H1 (cell line): ENCODE results near the gene NOL8. TPM values are rescaled to one million over a fixed set of nuclear protein-coding genes. Genes with fewer than 3 reads are reported as not detected.

Experiments
- CTCF ChIA-PET: fragments of 300-600 bp; sonication (Branson Sonifier 250); formaldehyde crosslinking; loops from one replicate; lab custom pipeline; 2021; ENCODE audit not compliant: partially characterized antibody; lab: Charles Lee
- POLR2A ChIA-PET: fragments of 300-600 bp; sonication (Branson Sonifier 250); formaldehyde crosslinking; loops from one replicate; lab custom pipeline; 2021; ENCODE audit warnings: inconsistent platforms; ENCODE audit not compliant: partially characterized antibody; lab: Charles Lee
- DNase-seq, 2 experiments: peaks; one replicate each; pipeline versions ENCODE4 v3.0.0 to v3.0.0-alpha.2; 2010 to 2022; ENCODE audit warnings: low spot score in 2 of 2, low read depth in 1 of 2, mixed read lengths in 1 of 2
- FAIRE-seq: peaks from 2 replicates; lab custom pipeline; 2011; peaks lifted over from hg19 to GRCh38; lab: Jason Lieb, UNC
- H2AFZ ChIP-seq: 2 replicates; pipeline ENCODE4 v1.8.1; 2012; ENCODE audit warnings: low read length, inconsistent platforms
- H2AK5ac ChIP-seq: 2 replicates; pipeline ENCODE4 v1.6.1; 2013; ENCODE audit warnings: low read depth, low read length
- H2BK120ac ChIP-seq: replicated peaks from 2 replicates; pipeline ENCODE3; 2013; ENCODE audit warnings: low read depth, low read length, inconsistent platforms
- H2BK12ac ChIP-seq: 2 replicates; pipeline ENCODE4 v1.6.1; 2013; ENCODE audit warnings: low read depth, low read length
- H2BK15ac ChIP-seq: 2 replicates; pipeline ENCODE4 v1.6.1; 2013; ENCODE audit warnings: low read length
- H2BK20ac ChIP-seq: 2 replicates; pipeline ENCODE4 v1.6.1; 2013; ENCODE audit warnings: low read length
- H2BK5ac ChIP-seq: 2 replicates; pipeline ENCODE4 v1.6.1; 2013; ENCODE audit warnings: low read depth, low read length
- H3K14ac ChIP-seq: 2 replicates; pipeline ENCODE4 v1.6.1; 2013; ENCODE audit warnings: inconsistent platforms; ENCODE audit not compliant: insufficient read length
- H3K18ac ChIP-seq: 2 replicates; pipeline ENCODE4 v1.6.1; 2013; ENCODE audit warnings: low read length; ENCODE audit errors: extremely low read depth
- H3K23ac ChIP-seq: 2 replicates; pipeline ENCODE4 v1.6.1; 2013; ENCODE audit warnings: inconsistent platforms; ENCODE audit not compliant: insufficient read length
- H3K23me2 ChIP-seq: 2 replicates; pipeline ENCODE4 v1.6.1; 2013; ENCODE audit warnings: low read depth, low read length
- H3K27ac ChIP-seq: 2 replicates; pipeline ENCODE4 v1.6.1; 2011; ENCODE audit warnings: low read depth, low read length, inconsistent platforms
- H3K27me3 ChIP-seq, 4 experiments: replicated peaks in 1 of 4; 1 replicate in 1 of 4; 2 replicates in 3 of 4; pipeline versions ENCODE4 v1.6.1 to v1.8.1; 2011 to 2013; ENCODE audit warnings: low read length in 3 of 4, mild to moderate bottlenecking in 3 of 4, inconsistent platforms in 2 of 4, mixed read lengths in 2 of 4, moderate library complexity in 1 of 4; ENCODE audit not compliant: control insufficient read depth in 3 of 4, insufficient read depth in 3 of 4; ENCODE audit errors: extremely low read depth in 1 of 4
- H3K36me3 ChIP-seq, 4 experiments: 2 replicates each; pipeline versions ENCODE4 v1.6.1 to v1.8.1; 2011 to 2013; ENCODE audit warnings: mild to moderate bottlenecking in 4 of 4, low read length in 3 of 4, moderate library complexity in 2 of 4, control low read depth in 1 of 4, inconsistent platforms in 1 of 4; ENCODE audit not compliant: insufficient read depth in 4 of 4, control insufficient read depth in 2 of 4
- H3K4ac ChIP-seq: replicated peaks from 2 replicates; pipeline ENCODE3; 2013; ENCODE audit warnings: low read length, low read depth, mixed read lengths, inconsistent platforms; ENCODE audit not compliant: insufficient read length
- H3K4me1 ChIP-seq, 4 experiments: replicated peaks in 1 of 4; 1 replicate in 1 of 4; 2 replicates in 3 of 4; pipeline versions ENCODE4 v1.6.1 to v1.8.1; 2011 to 2013; ENCODE audit warnings: low read length in 3 of 4, inconsistent platforms in 2 of 4, mixed read lengths in 1 of 4; ENCODE audit not compliant: insufficient read depth in 4 of 4, control insufficient read depth in 3 of 4
- H3K4me2 ChIP-seq, 2 experiments: 2 replicates each; pipeline versions ENCODE4 v1.6.1 to v1.8.1; 2011 to 2013; ENCODE audit warnings: low read depth in 2 of 2, low read length in 2 of 2, control low read depth in 1 of 2, inconsistent platforms in 1 of 2, mild to moderate bottlenecking in 1 of 2; ENCODE audit not compliant: insufficient read depth in 1 of 2
- H3K4me3 ChIP-seq, 4 experiments: fragments of 200-600, 300-600 bp in 1 of 4; sonication (generic), shearing (Covaris generic), sonication (Bioruptor Twin) in 1 of 4; 2 replicates each; pipeline versions ENCODE4 v1.5.1 to v1.8.1; 2011 to 2016; ENCODE audit warnings: low read length in 4 of 4, low read depth in 3 of 4, control low read depth in 2 of 4, inconsistent platforms in 2 of 4, mild to moderate bottlenecking in 2 of 4, mixed read lengths in 1 of 4, moderate library complexity in 1 of 4; ENCODE audit not compliant: insufficient read depth in 2 of 4; ENCODE audit errors: extremely low read depth in 1 of 4
- H3K56ac ChIP-seq: replicated peaks from 2 replicates; pipeline ENCODE3; 2013; ENCODE audit warnings: low read depth, mild to moderate bottlenecking, mixed read lengths, low read length, inconsistent platforms; ENCODE audit not compliant: insufficient read length
- H3K79me1 ChIP-seq: 2 replicates; pipeline ENCODE4 v1.6.1; 2013; ENCODE audit warnings: low read depth, low read length, control low read depth
- H3K79me2 ChIP-seq, 2 experiments: 2 replicates each; pipeline versions ENCODE4 v1.6.1 to v1.8.1; 2012 to 2013; ENCODE audit warnings: low read length in 2 of 2, mild to moderate bottlenecking in 2 of 2, inconsistent platforms in 1 of 2; ENCODE audit not compliant: insufficient read depth in 2 of 2, control insufficient read depth in 1 of 2
- H3K9ac ChIP-seq, 4 experiments: replicated peaks in 1 of 4; 1 replicate in 1 of 4; 2 replicates in 3 of 4; pipeline versions ENCODE4 v1.6.1 to v1.8.1; 2011 to 2013; ENCODE audit warnings: low read depth in 3 of 4, low read length in 3 of 4, control low read depth in 2 of 4, mild to moderate bottlenecking in 2 of 4, moderate library complexity in 2 of 4, inconsistent platforms in 1 of 4; ENCODE audit errors: extremely low read depth in 1 of 4
- H3K9me3 ChIP-seq, 2 experiments: 2 replicates each; pipeline versions ENCODE4 v1.6.1 to v1.8.1; 2012 to 2013; ENCODE audit warnings: mild to moderate bottlenecking in 2 of 2, moderate library complexity in 2 of 2, control low read depth in 1 of 2, inconsistent platforms in 1 of 2, low read depth in 1 of 2, low read length in 1 of 2, mixed read lengths in 1 of 2; ENCODE audit not compliant: insufficient read depth in 2 of 2
- H4K20me1 ChIP-seq, 2 experiments: replicated peaks in 1 of 2; 2 replicates each; pipeline versions ENCODE3 to v1.8.1; 2011 to 2013; ENCODE audit warnings: inconsistent platforms in 2 of 2, low read length in 2 of 2, mild to moderate bottlenecking in 1 of 2; ENCODE audit not compliant: insufficient read depth in 2 of 2, control insufficient read depth in 1 of 2
- H4K5ac ChIP-seq: 2 replicates; pipeline ENCODE4 v1.6.1; 2013; ENCODE audit warnings: low read length, low read depth, mixed read lengths, inconsistent platforms; ENCODE audit not compliant: insufficient read length
- H4K8ac ChIP-seq: 2 replicates; pipeline ENCODE4 v1.8.0; 2013; ENCODE audit warnings: mild to moderate bottlenecking, moderate library complexity, low read length, inconsistent platforms; ENCODE audit not compliant: insufficient read depth; ENCODE audit errors: extremely low read depth
- H4K91ac ChIP-seq: replicated peaks from 2 replicates; pipeline ENCODE3; 2013; ENCODE audit warnings: low read length, mixed read lengths, inconsistent platforms; ENCODE audit not compliant: insufficient read length
- CHD1 ChIP-seq: IDR thresholded peaks from 2 replicates; pipeline ENCODE4 v1.6.1; 2012; ENCODE audit warnings: low read depth, low read length, improper control_type of control experiment
- EP300 ChIP-seq, 2 experiments: IDR thresholded peaks; 1 replicate in 1 of 2; 2 replicates in 1 of 2; pipeline ENCODE4 v1.6.1; 2011 to 2012; ENCODE audit warnings: low read depth in 2 of 2, low read length in 2 of 2, mild to moderate bottlenecking in 2 of 2, borderline replicate concordance in 1 of 2, inconsistent platforms in 1 of 2, moderate library complexity in 1 of 2
- GTF2F1 ChIP-seq: IDR thresholded peaks from 2 replicates; pipeline ENCODE4 v1.6.1; 2012; ENCODE audit warnings: low read depth, low read length, improper control_type of control experiment, borderline replicate concordance
- POLR2A ChIP-seq, 2 experiments: IDR thresholded peaks; 1 replicate in 1 of 2; 2 replicates in 1 of 2; pipeline ENCODE4 v1.6.1; 2011; ENCODE audit warnings: low read depth in 2 of 2, low read length in 2 of 2, mild to moderate bottlenecking in 2 of 2; ENCODE audit errors: control extremely low read depth in 1 of 2
- SP2 ChIP-seq: IDR thresholded peaks from 2 replicates; pipeline ENCODE4 v1.6.1; 2012; ENCODE audit warnings: mild to moderate bottlenecking, low read length, inconsistent platforms
- TAF7 ChIP-seq: optimal IDR thresholded peaks from 2 replicates; pipeline ENCODE3; 2011; ENCODE audit warnings: low read depth, mild to moderate bottlenecking, inconsistent platforms, low read length, moderate library complexity, borderline replicate concordance
- WGBS, 2 experiments: shearing (Covaris generic) in 1 of 2; methylation state at CpG; one replicate each; pipeline versions ENCODE4 v1.1.6 to v1.1.7; 2013 to 2015; ENCODE audit warnings: low lambda C conversion rate in 2 of 2, mixed read lengths in 2 of 2, inconsistent platforms in 1 of 2, low coverage in 1 of 2, missing lambda C conversion rate in 1 of 2; ENCODE audit not compliant: insufficient replicate concordance in 2 of 2, insufficient coverage in 1 of 2, insufficient read length in 1 of 2; ENCODE audit errors: extremely low coverage in 1 of 2, missing lambda C conversion rate in 1 of 2; 5-methylcytosine and 5-hydroxymethylcytosine counted together
- long read RNA-seq, 2 experiments: library from RNA in 1 of 2; library from capped mRNA in 1 of 2; stranded (forward); transcript quantifications; one replicate each; pipeline ENCODE4 v2.0.0, GENCODE V29; 2021; ENCODE audit warnings: inconsistent platforms in 1 of 2
- polyA minus RNA-seq, 3 experiments: library from RNA; depleted of rRNA, polyadenylated mRNA; stranded (reverse); fragments of >200 nt; gene quantifications; 1 replicate in 2 of 3; 2 replicates in 1 of 3; pipeline ENCODE4 v1.2.3, GENCODE V29; 2011
- polyA plus RNA-seq, 7 experiments: library from polyadenylated mRNA; depleted of rRNA in 3 of 7; stranded (reverse) in 5 of 7; unstranded in 2 of 7; fragments of >200 nt in 5 of 7; fragments of 200-250 nt in 2 of 7; gene quantifications; 1 replicate in 5 of 7; 2 replicates in 1 of 7; 4 replicates in 1 of 7; pipeline versions ENCODE4 v1.2.1 to v1.2.3, GENCODE V29; 2011 to 2013; ENCODE audit warnings: missing spikeins in 2 of 7, mixed read lengths in 2 of 7
- total RNA-seq: library from RNA; stranded (reverse); fragmentation: NEBNext Ultra II Directional; extraction: Animal tissue kit (Norgen Biotek cat#: 25700); gene quantifications from 2 replicates; pipeline ENCODE4 v1.2.1, GENCODE V29; 2021
- TF ChIP-seq, protein P1 (sequence below): IDR thresholded peaks from 2 replicates; pipeline ENCODE4 v1.6.1; 2012; ENCODE audit warnings: inconsistent platforms

NOL8 gene
- 30.4 and 31.8 TPM in 2 replicates for total RNA-seq
- 3.0 and 6.2 TPM in 2 replicates for polyA plus RNA-seq (2011; rRNA removed)
- 12.0 TPM for polyA plus RNA-seq (2011; cell fraction: cytosol; rRNA removed)
- 11.6 TPM for polyA plus RNA-seq (2011; cell fraction: nucleus; rRNA removed)
- 13.3 to 23.8 TPM (median 18.7 TPM) in 4 replicates for polyA plus RNA-seq (2012, experiment 1 of 2)
- polyA plus RNA-seq (2012, experiment 2 of 2): 2.4 TPM
- polyA plus RNA-seq (2013, experiment 1 of 2): 41.4 TPM
- polyA plus RNA-seq (2013, experiment 2 of 2): 38.5 TPM
- 25.7 and 29.1 TPM in 2 replicates for polyA minus RNA-seq (2011; rRNA and poly(A)+ RNA removed)
- 13.4 TPM for polyA minus RNA-seq (2011; cell fraction: cytosol; rRNA and poly(A)+ RNA removed)
- 55.1 TPM for polyA minus RNA-seq (2011; cell fraction: nucleus; rRNA and poly(A)+ RNA removed)
- long read RNA-seq, experiment 1, full-length matches to known transcripts: 1 of 9 reads
- long read RNA-seq, experiment 1, partial matches to known transcripts: 6 of 9 reads
- long read RNA-seq, experiment 1, other reads (novel, unspliced or antisense): 2 of 9 reads
- long read RNA-seq, experiment 2, full-length matches to known transcripts: 2 of 20 reads
- long read RNA-seq, experiment 2, partial matches to known transcripts: 14 of 20 reads
- long read RNA-seq, experiment 2, other reads (novel, unspliced or antisense): 4 of 20 reads

DNA sequence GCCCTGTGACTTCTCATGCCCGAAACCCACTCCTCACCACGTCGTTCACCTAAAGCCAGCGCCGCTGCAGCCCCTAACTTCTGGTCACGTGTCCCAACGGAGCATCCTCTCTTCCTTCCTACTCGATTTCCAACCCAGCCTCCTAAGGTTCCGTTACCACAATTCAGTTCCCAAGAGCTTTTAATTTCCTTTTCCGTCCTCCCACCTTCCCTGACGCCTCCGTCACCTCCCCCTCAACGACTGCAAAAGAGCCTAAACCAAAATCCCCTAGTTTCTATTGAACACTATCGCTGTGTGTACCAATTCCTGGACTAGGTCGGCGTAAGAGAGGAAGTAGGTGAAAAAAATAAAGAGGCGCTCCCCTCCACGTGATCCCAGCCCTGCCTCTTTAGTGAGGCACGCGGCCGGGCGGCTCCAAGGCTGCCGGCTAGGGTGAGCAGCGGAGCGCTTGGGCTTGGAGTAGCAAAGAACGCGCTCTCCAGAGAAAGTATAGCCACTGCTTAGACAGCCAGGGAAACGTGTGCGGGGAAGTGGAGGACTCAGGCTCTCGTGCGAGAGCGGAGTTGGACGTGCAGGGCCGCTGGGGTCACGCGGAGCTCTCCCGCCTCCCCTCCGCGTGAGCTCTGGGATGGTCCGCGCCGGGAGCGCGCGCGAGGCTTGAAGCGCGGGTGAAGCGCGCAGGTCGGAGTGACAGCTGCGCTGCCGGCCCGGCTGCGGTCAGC is at the start of gene NOL8, which contains the start of gene CENPP:
Gene NOL8 (minus strand): TSS at position 82 of the 722 bp plus-strand sequence. CDS start 1,189 bp downstream, outside the sequence.
Gene CENPP (plus strand): TSS at position 685 of the 722 bp plus-strand sequence.
- Histone ChIP-seq H2BK12ac (peak within 1 kb of the TSS; percentile 100), H3K36me3 (peaks cover 4 to 22% (median 8%) of the 10 kb centered on the region in 4 experiments; a peak in 6 of 8 replicates), H3K9me3 (no peaks in the 10 kb centered on the region), H3K23me2 (peaks cover 7% of the 10 kb centered on the region), H2AK5ac (no peak within 1 kb of the TSS), H3K4me3 (peak within 1 kb of the TSS; percentile 70 to 97 (median 92)), H3K79me2 (peaks cover 0 to 14% of the 10 kb centered on the region in 2 experiments; a peak in 2 of 4 replicates), H4K5ac (peak within 1 kb of the TSS; percentile 95), H2BK15ac (no peak within 1 kb of the TSS), H2BK5ac (peak within 1 kb of the TSS; percentile 99), H3K4ac (no peak within 1 kb of the TSS), H3K27me3 (no peaks in the 10 kb centered on the region), H3K4me1 (peaks cover 0 to 4% (median under 1%) of the 10 kb centered on the region in 4 experiments; a peak in 1 of 7 replicates), H3K79me1 (peaks cover 2% of the 10 kb centered on the region), H2AFZ (peak within 1 kb of the TSS; percentile 100), H3K56ac (peak within 1 kb of the TSS; percentile 91), H3K4me2 (peak within 1 kb of the TSS; percentile 80 to 87), H4K8ac (peak within 1 kb of the TSS; percentile 98; the same call in 1 of the 2 replicates), H4K20me1 (peaks cover 1 to 2% of the 10 kb centered on the region in 2 experiments), H3K14ac (no peak within 1 kb of the TSS), H3K27ac (peak within 1 kb of the TSS; percentile 97), H3K23ac (no peak within 1 kb of the TSS), H3K9ac (peak within 1 kb of the TSS; percentile 85 to 99 (median 98)), H3K18ac (peak within 1 kb of the TSS; percentile 99), H2BK20ac (no peak within 1 kb of the TSS), H2BK120ac (no peak within 1 kb of the TSS), H4K91ac (peak within 1 kb of the TSS; percentile 99)
- ChIA-PET POLR2A (interaction anchor here (0.7 to 3.1 kb wide), 22 partner anchors 8 to 345 kb away, joined by 3 to 16 read pairs (median 4); partner anchors contain the start of gene IPPK), CTCF (interaction anchor here (0.6 to 2.4 kb wide), 8 partner anchors 8 to 336 kb away, joined by 3 to 9 read pairs (median 3); no protein-coding TSS in a partner anchor)
- DNase-seq (peak; percentile 31 to 85), FAIRE-seq (peak; percentile 63)
- 1% methylated on average over 44 of the region's 55 CpGs; no CpG with 5 or more reads in 1 of the 2 experiments for WGBS, 2 experiments
- TF ChIP-seq EP300 (IDR thresholded peaks at IDR 0.05; ENCODE audit: borderline replicate concordance in 1 of 2, low read depth in 2 of 2, low read length in 2 of 2): peak in 1 of 2 experiments; percentile 89; a peak in 1 of 3 replicates
- TF ChIP-seq POLR2A (IDR thresholded peaks at IDR 0.05; ENCODE audit: control extremely low read depth in 1 of 2, low read depth in 2 of 2, low read length in 2 of 2): peak; percentile 80 to 83; a peak in 2 of 3 replicates
- TF ChIP-seq SP2: no peak
- peak; percentile 44; the same call in 1 of the 2 replicates for TF ChIP-seq GTF2F1
- TF ChIP-seq, protein P1, sequence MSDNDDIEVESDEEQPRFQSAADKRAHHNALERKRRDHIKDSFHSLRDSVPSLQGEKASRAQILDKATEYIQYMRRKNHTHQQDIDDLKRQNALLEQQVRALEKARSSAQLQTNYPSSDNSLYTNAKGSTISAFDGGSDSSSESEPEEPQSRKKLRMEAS: peak; percentile 91
- peak; percentile 89 for TF ChIP-seq CHD1
- peak; percentile 23 for TF ChIP-seq TAF7
